ENCODE results near the gene PROK1.
A peak's percentile ranks its signal among the peaks of the same experiment; 100 is the strongest.

The PROK1 gene

GRCh38 chr1:110495926-110496600, 45.1 kb downstream of the PROK1 start:
- POLR2A ChIA-PET, result no interaction called here
- TF ChIP-seq, protein P1, sequence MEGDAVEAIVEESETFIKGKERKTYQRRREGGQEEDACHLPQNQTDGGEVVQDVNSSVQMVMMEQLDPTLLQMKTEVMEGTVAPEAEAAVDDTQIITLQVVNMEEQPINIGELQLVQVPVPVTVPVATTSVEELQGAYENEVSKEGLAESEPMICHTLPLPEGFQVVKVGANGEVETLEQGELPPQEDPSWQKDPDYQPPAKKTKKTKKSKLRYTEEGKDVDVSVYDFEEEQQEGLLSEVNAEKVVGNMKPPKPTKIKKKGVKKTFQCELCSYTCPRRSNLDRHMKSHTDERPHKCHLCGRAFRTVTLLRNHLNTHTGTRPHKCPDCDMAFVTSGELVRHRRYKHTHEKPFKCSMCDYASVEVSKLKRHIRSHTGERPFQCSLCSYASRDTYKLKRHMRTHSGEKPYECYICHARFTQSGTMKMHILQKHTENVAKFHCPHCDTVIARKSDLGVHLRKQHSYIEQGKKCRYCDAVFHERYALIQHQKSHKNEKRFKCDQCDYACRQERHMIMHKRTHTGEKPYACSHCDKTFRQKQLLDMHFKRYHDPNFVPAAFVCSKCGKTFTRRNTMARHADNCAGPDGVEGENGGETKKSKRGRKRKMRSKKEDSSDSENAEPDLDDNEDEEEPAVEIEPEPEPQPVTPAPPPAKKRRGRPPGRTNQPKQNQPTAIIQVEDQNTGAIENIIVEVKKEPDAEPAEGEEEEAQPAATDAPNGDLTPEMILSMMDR (IDR thresholded peaks at IDR 0.05; ENCODE audit: insufficient read depth, low read length, missing control alignments), result peak; percentile 78
- DNase-seq (ENCODE audit: low read depth, low spot score), result peak; percentile 28
- CTCF ChIA-PET, result interaction anchor here (0.5 to 11.7 kb wide), 67 partner anchors 8 to 471 kb away, joined by 3 to 281 read pairs (median 5); partner anchors contain the start of genes KCNC4, RBM15 and UBL4B
- H3K4me3 ChIP-seq (ENCODE audit: low read depth, low read length), result no peak overlapping the region

- TF ChIP-seq, protein P1 (IDR thresholded peaks at IDR 0.05; ENCODE audit: insufficient read depth, low read length, missing control alignments), result no peak
- ChIA-PET POLR2A (no interaction called here), CTCF (interaction anchor here (1.4 to 11.7 kb wide), 8 partner anchors 11 to 302 kb away, joined by 3 to 281 read pairs (median 78); partner anchors contain the start of gene KCNC4)
- DNase-seq (ENCODE audit: low read depth, low spot score), result no peak
- no peak overlapping the region for H3K4me3 ChIP-seq (ENCODE audit: low read depth, low read length)
Measured at GRCh38 chr1:110498270-110498669, 47.3 kb downstream of the PROK1 start.

DNA sequence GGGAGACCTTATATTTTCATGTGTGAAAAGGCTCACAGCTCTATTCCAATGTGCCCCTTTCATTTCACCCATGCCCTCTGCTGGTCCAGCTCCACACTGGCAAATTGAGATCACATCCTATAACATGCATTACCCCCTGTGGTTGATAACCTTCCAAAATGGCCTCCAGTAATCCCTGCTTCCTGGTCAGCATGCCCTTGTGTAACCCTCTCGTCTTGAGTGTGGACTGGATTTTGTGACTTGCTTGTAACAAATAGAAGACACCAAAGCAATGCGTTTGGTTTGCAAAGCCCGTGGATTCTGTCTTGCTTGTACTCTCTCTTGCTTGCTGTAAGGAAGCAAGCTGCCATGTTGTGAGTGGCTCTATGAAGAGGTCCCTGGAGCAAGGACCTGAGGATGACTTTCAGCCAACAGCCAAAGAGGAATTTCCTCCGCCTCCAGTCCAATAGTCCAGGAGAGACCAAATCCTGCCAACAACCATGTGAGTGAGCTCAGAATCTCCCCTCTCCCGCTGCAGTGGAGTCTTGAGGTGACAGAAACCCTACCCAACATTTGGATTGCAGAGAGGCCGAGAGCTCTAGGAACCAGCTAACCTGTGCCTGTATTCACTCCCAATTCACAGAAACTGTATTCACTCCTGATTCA, 50.7 kb downstream of the PROK1 start:
- ChIA-PET CTCF (interaction anchor here (0.9 to 11.7 kb wide), 9 partner anchors 10 to 413 kb away, joined by 3 to 238 read pairs (median 3); no protein-coding TSS in a partner anchor), POLR2A (no interaction called here)
- TF ChIP-seq, protein P1 (IDR thresholded peaks at IDR 0.05; ENCODE audit: insufficient read depth, low read length, missing control alignments), result no peak
- DNase-seq (ENCODE audit: low read depth, low spot score), result no peak
- H3K4me3 ChIP-seq (ENCODE audit: low read depth, low read length), result no peak overlapping the region

DNA sequence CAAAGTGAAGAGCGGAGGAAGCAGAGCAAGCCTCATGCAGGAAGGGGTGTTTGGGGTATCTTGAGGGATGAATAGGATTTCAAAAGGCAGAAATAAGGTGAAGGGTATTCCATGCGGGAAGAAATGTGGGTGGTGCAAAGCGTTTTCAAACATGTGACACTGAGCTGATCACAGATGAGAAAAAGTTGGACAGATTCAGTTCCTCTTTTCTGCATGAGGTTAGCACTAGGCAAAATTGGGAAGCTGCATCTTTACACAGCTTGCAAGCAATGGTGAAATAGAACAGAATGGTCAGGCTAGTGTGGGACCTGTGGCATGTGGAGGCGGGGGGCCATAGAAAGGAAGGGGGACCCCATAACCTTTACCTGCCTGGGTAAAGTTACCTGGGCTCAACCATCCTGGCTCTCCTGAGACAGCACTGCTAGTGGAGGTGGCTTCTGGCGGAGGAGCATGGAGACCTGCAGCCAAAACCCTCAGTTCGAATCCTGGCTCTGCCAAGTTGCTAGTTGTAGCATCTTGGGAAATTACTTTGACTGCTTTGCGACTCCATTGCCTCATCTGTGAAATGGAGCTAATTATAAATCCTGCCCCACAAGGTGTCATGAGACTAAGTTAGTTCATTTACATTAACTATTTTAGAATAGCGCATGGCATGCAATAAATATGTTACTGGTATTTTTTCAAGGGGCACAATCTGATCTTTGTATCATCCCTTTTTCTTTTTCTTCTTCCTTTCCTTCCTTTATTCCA, 51.6 kb downstream of the PROK1 start:
- TF ChIP-seq, protein P1 (IDR thresholded peaks at IDR 0.05; ENCODE audit: insufficient read depth, low read length, missing control alignments), result no peak
- no peak overlapping the region for H3K4me3 ChIP-seq (ENCODE audit: low read depth, low read length)
- POLR2A ChIA-PET, result no interaction called here
- no peak for DNase-seq (ENCODE audit: low read depth, low spot score)
- CTCF ChIA-PET, result interaction anchor here (0.9 to 11.7 kb wide), 11 partner anchors 10 to 414 kb away, joined by 3 to 238 read pairs (median 3); no protein-coding TSS in a partner anchor

- DNase-seq (ENCODE audit: low read depth, low spot score), result no peak
- ChIA-PET CTCF (interaction anchor here (1.0 to 2.1 kb wide), 5 partner anchors 7 to 307 kb away, joined by 3 to 8 read pairs (median 4); no protein-coding TSS in a partner anchor), POLR2A (no interaction called here)
- TF ChIP-seq, protein P1 (IDR thresholded peaks at IDR 0.05; ENCODE audit: insufficient read depth, low read length, missing control alignments), result no peak
- no peak overlapping the region for H3K4me3 ChIP-seq (ENCODE audit: low read depth, low read length)
Measured at GRCh38 chr1:110503471-110503870, 52.5 kb downstream of the PROK1 start.

Data from AG04449 (cell line).